Measurements from ENCODE around the gene MARVELD3.

Gene MARVELD3

DNA sequence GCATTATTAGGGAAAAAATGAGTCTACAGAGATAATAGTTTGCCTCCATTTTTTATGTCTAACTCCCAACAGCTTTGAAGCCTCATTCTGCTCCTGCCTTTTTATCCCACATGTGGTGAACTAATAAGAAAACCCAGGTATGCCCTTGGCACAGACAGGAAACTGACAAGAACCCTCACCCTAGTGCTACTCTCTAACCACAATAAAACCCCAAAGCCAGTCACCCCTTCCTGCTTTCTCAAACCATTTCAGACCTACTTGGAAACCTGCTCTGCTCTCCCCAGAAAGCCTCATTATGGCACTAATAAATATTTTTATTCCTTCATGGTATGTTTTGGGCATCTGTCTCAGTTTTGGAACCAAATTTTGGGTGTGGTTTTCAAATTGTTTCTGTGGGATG is 3.9 kb upstream of the MARVELD3 start:
- ATAC-seq: no peak

DNA sequence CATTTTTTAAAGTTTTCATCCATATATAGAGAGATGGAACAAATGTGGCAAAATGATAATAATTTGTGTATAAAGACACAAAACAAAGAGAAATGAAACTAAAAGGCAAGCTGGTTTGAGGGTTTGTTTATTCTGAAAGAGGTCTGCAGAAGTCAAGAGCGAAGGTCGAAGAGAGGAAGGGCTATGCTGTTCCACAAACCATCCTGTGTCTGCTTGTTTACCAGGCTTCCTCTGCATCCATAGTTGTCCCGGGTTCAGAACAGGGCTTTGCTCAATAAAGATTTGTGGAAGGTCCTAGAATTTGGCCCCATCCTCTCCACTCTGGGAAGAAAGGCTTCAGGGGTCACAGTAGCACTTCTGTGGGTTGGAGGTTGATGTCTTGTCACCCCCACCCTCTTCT is 2.4 kb upstream of the MARVELD3 start:
- DNase-seq (no peak), ATAC-seq (no peak)

More for the DNA sequence above, 3.9 kb upstream of the MARVELD3 start:
- no peak for DNase-seq

DNA sequence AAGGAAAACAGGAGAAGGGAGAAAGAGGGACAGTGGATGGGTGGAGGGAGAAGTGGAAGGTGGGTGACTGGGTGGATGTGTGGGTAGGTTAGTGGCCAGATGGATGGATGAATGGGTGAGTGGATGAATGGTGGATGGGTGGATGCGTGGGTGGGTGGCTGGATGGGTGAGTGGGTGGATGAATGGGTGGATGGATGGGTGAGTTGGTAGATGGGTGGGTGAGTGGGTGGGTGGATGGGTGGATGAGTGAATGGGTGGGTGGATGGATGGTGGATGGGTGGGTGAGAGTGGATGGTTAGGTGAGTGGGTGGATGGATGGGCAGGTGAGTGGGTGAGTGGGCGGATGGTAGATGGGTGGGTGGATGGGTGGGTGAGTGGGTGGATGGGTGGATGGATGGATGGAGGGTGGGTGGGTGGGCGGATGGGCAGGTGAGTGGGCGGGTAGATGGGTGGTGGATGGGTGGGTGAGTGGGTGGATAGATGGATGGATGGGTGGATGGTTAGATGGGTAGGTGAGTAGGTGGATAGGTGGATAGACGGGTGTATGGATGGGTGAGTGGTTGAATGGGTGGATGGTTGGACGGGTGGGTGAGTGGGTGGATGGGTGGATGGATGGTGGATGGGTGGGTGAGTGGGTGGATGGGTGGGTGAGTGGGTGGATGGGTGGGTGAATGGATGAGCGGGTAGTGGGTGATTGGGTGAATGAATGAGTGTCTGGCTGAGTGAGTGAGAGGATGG is 702 bp upstream of the MARVELD3 start:
- DNase-seq: no peak
- ATAC-seq: no peak

DNA sequence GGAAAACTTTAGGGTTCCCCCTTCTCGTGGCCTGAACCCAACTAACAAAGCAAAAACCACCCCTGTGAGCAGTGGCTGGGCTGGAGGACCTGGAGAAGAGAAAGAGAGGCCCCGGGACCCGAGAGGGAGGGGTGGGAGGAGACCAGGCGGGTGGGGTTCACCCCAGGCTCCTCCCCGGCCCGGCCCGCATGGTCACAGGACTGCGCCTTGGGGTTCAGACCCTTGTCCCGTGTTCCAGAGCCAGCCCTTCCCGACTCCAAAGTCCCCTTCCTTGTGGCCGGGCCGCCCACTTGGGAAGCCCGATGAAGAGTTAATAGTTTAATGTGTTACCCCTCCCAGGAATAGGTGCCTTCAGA is 852 bp downstream of the MARVELD3 start:
- ATAC-seq (no peak), DNase-seq (no peak)

DNA sequence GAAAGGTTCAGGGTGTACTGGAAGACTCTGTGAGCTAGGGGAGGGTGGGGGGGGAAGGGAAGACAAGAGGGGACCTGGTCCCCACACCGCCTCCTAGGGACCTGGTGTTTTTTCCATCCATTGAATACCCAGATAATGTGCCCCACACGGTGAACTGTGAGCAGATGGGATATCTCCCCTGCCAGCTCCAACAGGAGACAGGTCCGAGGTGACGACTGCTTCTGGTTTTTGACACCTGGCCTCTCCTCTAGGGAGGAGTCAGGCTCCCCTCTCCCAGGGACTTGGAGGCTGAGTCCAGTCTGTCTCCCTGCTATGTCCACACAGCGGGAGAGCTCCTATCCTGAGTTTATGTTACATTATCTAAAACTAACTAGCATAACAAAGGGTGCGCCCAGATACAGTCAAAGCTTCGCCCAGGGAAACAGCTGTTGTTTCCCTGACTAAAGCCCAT is 1.8 kb downstream of the MARVELD3 start:
- DNase-seq: no peak
- ATAC-seq: no peak

DNA sequence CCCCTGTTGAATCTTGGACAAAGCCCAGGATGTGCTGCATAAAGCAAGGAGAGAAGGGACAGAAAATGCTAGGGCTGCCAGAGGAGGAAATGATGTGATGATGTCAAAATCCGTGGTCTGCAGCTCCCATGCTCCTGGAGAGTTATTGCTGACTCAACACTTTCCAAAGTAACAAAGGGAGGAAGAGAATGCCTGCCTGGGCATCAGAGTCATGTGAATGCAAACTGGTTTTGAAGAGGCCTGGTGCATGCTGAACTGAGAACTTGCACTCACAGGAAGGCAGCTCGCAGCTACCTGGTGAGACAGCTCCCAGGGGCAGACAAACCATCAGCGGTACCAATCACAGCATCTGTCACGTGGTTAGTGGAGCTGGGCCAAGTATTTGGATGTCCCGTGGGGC is 2.8 kb downstream of the MARVELD3 start:
- no peak for DNase-seq
- no peak for ATAC-seq

DNA sequence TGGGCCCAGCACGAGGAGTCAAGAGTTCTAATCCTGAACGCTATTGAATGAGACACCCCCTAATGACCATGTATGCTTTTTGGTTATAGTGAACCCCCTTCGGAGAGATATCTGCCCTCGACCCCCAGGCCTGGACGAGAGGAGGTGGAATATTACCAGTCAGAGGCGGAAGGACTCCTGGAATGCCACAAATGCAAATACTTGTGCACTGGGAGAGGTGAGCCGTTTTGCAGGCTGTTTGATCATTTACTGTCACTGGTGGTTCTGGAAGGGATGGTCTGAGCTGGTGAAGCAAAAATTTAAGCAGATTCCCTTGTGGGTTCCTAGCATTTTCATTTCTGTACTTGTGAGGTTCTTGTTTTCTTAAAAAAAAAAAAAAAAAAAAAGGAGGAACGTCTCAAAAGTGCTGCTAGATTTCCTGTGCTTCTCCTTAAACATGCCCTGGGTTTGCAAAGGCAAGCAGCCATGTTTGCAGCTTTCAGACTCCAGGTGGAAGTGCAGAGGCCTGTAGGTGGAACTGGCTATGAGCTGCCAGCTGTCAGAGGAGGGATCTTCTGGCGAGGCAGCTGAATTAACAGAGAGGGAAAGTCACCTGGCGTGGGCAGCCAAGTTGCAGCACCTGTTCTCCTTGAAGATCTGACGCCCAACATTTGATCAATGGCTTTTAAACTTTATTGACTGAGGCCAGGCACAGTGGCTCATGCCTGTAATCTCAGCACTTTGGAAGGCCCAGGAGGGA is 3.5 kb downstream of the MARVELD3 start:
- ATAC-seq: no peak
- no peak for DNase-seq

DNA sequence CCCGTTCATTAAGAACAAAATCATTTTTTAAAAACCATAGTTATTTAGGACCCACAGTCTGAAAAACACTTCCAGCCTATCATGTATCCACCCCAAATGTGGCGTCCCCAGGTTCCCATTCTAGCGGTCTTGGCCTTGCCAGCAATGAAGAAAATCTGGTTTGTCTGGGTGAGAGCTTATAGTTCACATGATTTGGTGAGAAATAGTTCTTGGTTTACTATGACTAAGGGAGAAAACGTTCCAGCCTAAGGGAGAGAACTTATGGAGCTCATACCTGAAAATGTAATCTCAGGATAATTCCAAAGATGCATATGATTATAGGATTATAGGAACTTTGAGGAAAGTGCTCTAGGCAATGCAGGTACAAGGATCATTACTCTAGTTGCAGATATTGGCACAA is 4.8 kb downstream of the MARVELD3 start:
- ATAC-seq (no peak), DNase-seq (no peak)

DNA sequence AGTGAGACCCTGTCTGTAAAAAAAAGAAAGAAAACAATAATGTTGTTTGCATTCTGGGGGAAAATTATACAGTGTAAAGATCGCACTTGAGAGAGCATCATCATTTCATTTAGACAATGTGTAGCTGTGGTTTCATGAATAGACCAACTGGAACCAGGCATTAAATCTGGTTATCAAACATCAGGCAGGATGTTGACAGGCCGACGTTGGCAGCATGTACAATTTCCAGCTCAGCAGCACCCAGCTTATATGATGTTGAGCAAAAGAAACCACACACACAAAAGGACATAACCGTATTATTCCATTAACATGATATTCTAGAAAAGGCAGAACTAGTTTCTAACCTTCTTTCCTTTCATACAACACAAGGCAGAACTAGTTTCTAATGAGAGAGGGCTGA is 5.8 kb downstream of the MARVELD3 start:
- no peak for DNase-seq
- no peak for ATAC-seq

DNA sequence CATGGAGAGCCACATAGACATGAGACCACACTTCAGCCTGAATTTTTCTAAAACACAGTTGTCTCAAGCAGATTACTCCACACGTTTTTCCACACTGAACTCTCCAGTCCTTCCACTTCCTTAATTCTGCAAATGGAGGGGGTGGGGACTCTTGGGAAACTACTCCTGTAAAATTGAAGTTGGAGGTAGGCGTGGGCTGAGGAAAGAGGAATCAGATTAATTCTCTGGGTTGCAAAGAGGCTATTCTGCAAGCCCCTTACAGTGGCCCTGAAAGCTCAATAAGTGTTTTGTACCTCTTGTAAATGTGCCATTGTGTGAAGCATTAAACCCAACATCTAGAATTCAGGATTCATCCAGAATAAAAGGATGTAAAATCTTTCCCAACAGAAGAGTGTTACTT is 9.6 kb downstream of the MARVELD3 start:
- ATAC-seq (no peak), DNase-seq (no peak)

DNA sequence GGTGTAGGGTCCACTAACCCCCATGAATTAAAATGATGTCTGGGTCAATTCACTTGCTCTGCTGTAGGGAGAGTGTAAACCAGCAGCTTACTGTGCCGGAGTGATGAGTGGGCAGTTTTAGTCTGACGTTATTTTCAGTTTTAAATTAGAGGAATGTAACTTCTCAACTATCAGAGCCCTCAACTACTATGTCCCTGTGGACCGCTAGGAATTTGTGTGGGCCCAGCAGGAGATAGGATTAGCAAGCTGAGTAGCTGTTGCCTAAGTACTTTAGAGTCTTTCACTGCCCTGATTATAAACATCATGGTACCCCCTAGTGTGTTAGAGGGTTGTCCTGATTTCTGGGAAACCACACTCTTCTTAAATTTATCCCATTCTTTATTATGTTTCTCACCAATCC is 11.4 kb downstream of the MARVELD3 start:
- DNase-seq (no peak), ATAC-seq (no peak)

DNA sequence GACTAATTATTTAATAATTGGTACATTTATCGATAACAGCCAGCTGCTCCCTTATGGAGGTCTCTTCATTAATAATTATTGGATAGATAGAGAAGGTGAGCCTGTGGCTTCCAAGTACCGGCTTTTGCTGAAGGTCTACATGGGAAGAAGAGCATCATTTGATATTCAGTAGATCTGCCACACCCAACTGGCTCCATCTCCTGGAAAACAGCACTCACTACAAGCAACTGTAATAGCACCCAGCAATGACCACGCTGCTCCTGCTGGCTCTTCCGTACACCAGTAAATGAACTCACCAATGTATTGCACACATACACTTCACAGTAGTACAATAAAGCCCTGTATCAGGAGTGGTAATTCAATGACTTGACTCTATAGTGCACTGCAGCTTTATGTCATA is 19.5 kb downstream of the MARVELD3 start:
- no peak for ATAC-seq
- DNase-seq: no peak

DNA sequence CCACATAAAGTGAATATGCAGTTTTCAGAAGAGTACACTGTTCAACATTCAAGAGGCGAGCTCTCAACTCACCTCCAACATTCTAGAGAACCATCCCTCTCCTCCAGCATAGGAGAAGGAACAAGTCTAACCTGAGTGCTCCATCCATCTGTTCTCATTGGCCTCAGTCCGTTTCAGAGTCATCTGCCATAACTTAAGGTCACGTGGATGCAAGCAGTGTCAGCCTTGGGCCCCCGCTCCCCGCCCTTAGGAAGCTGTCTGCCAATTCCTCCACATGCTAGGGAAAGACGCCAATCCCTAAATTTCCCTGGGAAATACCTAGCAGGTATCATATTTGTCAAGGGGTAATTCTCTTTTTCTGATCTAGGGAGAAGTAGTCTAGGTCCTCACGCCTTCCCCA is 21.4 kb downstream of the MARVELD3 start:
- ATAC-seq (no peak), DNase-seq (no peak)

DNA sequence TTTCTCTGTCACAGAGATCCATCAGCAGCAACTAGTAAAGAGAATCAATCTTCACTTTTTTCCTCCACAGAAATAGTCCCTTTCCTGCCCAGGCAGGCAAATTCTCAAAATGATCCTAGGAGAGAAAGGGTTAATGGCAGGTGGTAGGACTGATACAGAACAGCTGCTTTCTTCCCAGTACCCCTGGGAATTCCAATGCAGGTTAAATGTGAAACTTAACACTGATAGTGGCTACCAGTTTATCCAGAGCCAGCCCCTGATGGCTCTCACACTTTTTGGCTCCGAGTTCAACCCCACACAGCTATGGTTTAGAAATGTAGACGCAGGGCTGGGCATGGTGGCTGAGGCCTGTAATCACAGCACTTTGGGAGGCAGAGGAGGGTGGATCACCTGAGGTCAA is 22.2 kb downstream of the MARVELD3 start:
- no peak for ATAC-seq
- DNase-seq: no peak

DNA sequence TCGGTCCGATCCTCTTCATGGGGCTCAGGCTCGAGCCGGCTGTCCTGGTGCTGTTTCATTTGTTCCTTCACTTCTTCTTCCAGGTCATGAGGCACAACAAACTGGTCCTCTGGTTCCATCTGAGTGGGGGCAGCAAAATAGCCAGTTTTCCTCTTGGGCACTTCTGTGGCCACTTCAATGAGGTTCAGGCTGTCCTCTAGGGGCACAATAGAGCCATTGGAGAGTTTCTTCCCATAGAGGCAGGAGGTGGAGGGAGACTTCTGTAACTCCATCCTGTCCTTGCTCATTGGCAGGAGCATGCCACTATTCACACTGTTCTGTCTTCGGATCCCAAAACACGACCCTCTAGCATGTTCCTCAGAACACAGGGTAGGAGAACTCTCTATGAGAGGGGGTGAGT is 22.9 kb downstream of the MARVELD3 start:
- DNase-seq (no peak), ATAC-seq (no peak)

DNA sequence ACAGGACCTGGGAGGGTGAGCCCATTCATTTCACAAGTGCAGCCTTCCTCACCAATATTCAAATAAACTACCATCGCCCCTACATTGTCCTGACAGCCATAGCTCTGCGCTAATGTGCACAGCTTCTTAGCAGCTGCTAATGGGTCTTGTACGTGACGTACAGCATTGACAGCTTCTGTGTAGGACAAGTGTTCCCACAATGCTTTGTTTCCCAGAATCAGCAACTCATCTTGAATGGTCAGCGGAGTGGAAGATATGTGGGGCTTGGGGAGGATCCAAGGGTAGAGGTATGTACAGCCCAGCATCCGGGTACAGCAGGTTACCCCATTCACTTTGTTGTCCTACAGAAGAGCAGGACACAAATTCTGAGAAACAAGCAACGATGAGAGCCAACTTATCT is 23.7 kb downstream of the MARVELD3 start:
- no peak for DNase-seq

DNA sequence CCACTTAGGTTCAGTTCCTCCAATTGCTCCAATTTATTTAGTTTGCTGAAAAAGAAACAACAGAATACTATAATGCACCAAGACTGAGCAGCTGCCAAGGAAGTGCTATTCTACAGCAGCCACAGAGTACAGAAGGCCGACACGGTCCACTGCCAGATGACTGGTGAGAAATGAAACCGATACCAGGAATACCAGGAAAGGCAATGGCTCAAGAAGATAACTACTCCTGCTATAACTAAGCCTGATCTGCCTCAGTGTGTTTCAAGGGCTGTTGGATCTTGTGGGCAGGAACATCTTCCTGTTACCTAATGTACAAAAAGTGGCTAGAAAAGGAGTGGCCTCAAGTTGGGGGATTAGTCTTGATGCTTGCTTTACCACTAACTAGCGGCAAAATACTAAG is 32.8 kb downstream of the MARVELD3 start:
- DNase-seq (no peak), ATAC-seq (no peak)

More for the DNA sequence above, 23.7 kb downstream of the MARVELD3 start:
- no peak for ATAC-seq

DNA sequence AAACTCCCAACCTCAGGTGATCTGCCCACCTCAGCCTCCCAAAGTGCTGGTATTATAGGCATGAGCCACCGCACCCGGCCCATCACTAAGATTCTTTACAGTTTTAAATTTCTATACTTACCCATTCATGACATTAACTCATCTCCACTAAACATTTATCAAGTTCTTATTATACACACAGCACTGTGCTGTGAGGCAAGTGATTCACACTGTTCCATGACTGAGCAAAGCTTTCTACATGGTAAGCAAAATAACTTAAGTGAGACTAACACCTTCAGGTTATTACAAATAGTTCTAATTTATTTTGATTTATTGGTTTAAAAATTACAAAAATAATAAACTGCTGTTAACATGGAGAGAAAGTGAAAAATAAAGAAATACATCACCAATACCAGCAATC is 33.5 kb downstream of the MARVELD3 start:
- ATAC-seq: no peak
- no peak for DNase-seq

DNA sequence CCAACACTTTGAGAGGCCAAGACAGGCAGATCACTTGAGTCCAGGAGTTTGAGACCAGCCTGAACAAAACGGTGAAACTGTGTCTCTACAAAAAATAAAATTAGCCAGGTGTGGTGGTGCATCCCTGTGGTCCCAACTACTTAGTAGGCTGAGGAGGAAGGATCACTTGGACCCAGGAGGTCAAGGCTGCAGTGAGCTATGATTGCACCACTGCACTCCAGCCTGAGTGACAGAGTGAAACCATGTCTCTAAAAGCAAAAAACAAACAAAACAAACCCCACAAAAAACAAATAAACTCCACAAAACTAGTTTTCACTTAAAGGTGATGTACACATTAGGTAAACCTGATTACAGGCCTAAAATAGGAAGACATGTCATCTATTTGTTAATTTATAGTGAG is 40.3 kb downstream of the MARVELD3 start:
- DNase-seq (no peak), ATAC-seq (no peak)

DNA sequence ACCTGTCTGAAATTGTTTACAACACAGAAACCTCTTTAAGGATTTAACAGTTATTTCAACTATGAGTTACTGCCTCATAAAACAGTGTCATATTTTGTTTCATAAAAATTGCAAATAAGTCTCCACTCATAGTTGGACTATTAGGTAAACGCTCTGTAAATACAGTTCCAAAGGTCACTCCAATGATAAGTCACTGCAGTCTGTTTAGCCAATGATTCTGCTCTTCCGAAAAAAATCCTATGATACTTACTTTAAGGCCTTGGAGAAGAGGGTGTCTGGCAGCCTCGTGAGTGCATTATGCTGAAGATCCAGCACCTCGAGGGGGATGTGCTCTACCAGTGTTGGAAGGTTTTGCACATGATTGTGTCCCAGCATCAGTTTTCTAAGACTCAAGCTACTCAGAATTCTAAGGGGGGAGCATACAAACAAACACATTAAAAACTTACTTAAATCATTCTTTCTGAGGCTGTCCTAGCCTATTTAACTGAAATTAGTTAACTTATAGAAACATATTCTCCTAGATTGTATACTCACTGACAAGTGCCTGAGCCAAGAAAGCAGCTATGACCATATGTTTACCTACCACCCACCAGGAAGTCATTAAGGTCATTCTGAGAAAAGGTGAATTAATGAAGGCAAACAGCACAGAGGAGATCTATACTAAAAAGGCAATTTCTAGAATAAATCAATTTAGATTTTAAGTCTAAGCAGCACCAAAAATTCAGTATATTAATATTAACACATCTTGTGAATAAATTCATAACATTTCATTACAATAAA is 41.1 kb downstream of the MARVELD3 start:
- no peak for ATAC-seq
- DNase-seq: no peak

DNA sequence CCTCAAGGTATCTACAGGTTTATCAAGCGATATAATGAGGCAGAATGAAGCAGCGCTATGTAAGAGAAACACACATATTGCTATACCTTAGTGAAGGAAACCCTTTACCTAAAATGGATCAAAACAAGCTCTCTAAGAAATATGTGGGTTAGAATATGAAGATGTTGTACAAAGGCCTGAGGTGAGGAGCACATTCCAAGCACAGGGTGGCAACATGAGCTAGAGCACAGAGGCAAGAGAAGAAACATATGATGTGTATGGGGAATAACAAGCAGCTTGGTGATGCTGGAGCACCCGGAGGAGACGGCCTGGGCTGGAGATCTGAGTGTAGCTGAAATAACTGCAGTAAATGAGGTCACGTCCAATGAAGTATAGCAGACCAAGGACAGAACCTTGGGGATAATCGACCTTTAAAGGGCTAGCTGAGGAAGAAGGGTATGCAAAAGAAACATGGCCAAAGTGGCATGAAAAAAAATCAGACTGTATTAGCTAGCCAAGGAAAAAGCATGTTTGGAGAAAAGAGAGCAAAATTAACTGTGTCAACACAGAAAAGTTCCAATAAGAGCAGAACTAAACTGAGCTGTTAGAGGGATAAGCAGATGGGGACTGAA is 44.0 kb downstream of the MARVELD3 start:
- ATAC-seq (no peak), DNase-seq (no peak)

DNA sequence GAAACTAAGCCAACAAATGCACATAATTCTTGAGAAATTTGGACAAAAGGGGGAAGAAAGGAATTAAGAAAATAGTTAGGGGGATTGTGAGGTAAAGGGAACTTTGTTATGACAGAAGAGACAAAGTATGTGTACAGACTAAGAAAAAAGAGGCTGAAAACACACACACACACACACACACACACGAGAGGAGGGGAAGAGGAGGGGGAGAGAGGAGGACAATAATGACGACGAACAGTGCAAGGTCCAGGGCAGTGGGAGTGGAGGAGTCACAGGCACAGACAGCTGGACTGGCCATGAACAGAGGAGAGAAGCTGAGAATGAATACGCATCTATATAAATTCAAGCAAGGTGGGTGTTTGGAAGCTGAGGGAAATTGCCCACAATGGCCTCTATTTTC is 44.6 kb downstream of the MARVELD3 start:
- DNase-seq (no peak), ATAC-seq (no peak)

DNA sequence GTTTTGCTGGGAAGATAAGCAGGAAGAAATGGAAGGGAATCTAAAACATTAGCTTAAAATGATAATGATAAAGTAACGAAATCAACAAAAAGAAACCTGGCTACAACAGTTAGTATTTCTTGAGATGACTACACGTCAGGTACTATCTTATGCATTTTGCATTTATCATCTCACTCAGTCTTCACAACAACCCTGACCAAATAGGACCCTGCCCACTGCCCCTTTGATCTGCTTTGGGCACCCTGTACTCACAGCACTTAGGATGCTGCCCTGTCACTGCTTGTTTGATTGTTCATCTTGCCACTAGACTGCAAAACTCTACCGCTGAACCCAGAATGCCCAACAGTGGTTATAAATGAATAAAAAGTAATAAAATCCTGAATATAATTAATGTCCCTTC is 45.2 kb downstream of the MARVELD3 start:
- ATAC-seq: no peak

More for the DNA sequence above, 45.2 kb downstream of the MARVELD3 start:
- DNase-seq: no peak
